Keratinocyte (primary cell): ENCODE measurements around the gene NIPAL4. TPM values are rescaled to one million over a fixed set of nuclear protein-coding genes. Genes with fewer than 3 reads are reported as not detected.

Source experiments
- DNase-seq: peaks from one replicate; pipeline ENCODE4 v3.0.0-alpha.2; 2011; ENCODE audit warnings: low read depth, missing footprints, low spot score
- FAIRE-seq: peaks from 2 replicates; lab custom pipeline; 2011; peaks lifted over from hg19 to GRCh38; lab: Jason Lieb, UNC
- H2AFZ ChIP-seq: 2 replicates; pipeline ENCODE4 v1.6.0; 2012; ENCODE audit warnings: low read length, control low read depth, inconsistent platforms; ENCODE audit not compliant: control insufficient read depth
- H3K27ac ChIP-seq: 2 replicates; pipeline ENCODE4 v1.5.1; 2011; ENCODE audit warnings: low read length; ENCODE audit not compliant: control insufficient read depth, insufficient read depth
- H3K27me3 ChIP-seq: 3 replicates; pipeline ENCODE4 v1.6.0; 2011; ENCODE audit warnings: low read length; ENCODE audit not compliant: control insufficient read depth, insufficient read depth; ENCODE audit errors: extremely low read depth
- H3K36me3 ChIP-seq, 2 experiments: 2 replicates in 1 of 2; 3 replicates in 1 of 2; pipeline ENCODE4 v1.5.1; 2011; ENCODE audit warnings: low read length in 2 of 2, mild to moderate bottlenecking in 1 of 2; ENCODE audit not compliant: control insufficient read depth in 2 of 2, insufficient read depth in 2 of 2; ENCODE audit errors: extremely low read depth in 1 of 2
- H3K4me1 ChIP-seq: 3 replicates; pipeline ENCODE4 v1.5.1; 2011; ENCODE audit warnings: low read length; ENCODE audit not compliant: control insufficient read depth, insufficient read depth; ENCODE audit errors: extremely low read depth
- H3K4me2 ChIP-seq: 3 replicates; pipeline ENCODE4 v1.6.0; 2011; ENCODE audit warnings: low read depth, low read length; ENCODE audit not compliant: control insufficient read depth, insufficient read depth; ENCODE audit errors: extremely low read depth
- H3K4me3 ChIP-seq, 3 experiments: fragments of 200-600 bp in 1 of 3; sonication (generic) in 1 of 3; 2 replicates in 2 of 3; 3 replicates in 1 of 3; pipeline ENCODE4 v1.5.1; 2011 to 2016; ENCODE audit warnings: low read length in 3 of 3, mild to moderate bottlenecking in 3 of 3, control low read depth in 2 of 3, inconsistent platforms in 1 of 3, low read depth in 1 of 3, mixed read lengths in 1 of 3, mixed run types in 1 of 3, moderate library complexity in 1 of 3; ENCODE audit not compliant: control insufficient read depth in 2 of 3, insufficient read depth in 2 of 3; ENCODE audit errors: extremely low read depth in 1 of 3
- H3K79me2 ChIP-seq: 2 replicates; pipeline ENCODE4 v1.6.0; 2012; ENCODE audit warnings: low read length; ENCODE audit not compliant: control insufficient read depth, insufficient read depth
- H3K9ac ChIP-seq: 3 replicates; pipeline ENCODE4 v1.6.0; 2011; ENCODE audit warnings: low read length; ENCODE audit not compliant: control insufficient read depth, insufficient read depth; ENCODE audit errors: extremely low read depth
- H3K9me1 ChIP-seq: 3 replicates; pipeline ENCODE4 v1.6.0; 2011; ENCODE audit warnings: low read length; ENCODE audit not compliant: control insufficient read depth, insufficient read depth; ENCODE audit errors: extremely low read depth
- H3K9me3 ChIP-seq: 2 replicates; pipeline ENCODE4 v1.5.1; 2012; ENCODE audit warnings: low read depth, low read length; ENCODE audit not compliant: control insufficient read depth
- H4K20me1 ChIP-seq: 3 replicates; pipeline ENCODE4 v1.6.0; 2011; ENCODE audit warnings: low read length; ENCODE audit not compliant: control insufficient read depth, insufficient read depth; ENCODE audit errors: extremely low read depth
- CTCF ChIP-seq, 3 experiments: IDR thresholded peaks in 1 of 3; conservative IDR thresholded peaks in 1 of 3; optimal IDR thresholded peaks in 1 of 3; 2 replicates in 2 of 3; 3 replicates in 1 of 3; pipeline versions ENCODE3 to v1.5.1; 2011; ENCODE audit warnings: low read length in 3 of 3, mild to moderate bottlenecking in 3 of 3, moderate library complexity in 2 of 3, control low read depth in 1 of 3, inconsistent platforms in 1 of 3; ENCODE audit not compliant: insufficient read depth in 2 of 3; ENCODE audit errors: extremely low read depth in 1 of 3
- EZH2 ChIP-seq: IDR thresholded peaks from one replicate; pipeline ENCODE4 v1.6.1; 2012; ENCODE audit warnings: inconsistent platforms, mild to moderate bottlenecking, low read length, moderate library complexity
- dilution Hi-C: fragments of 300-500 bp; cut with MboI; formaldehyde crosslinking; loops from one replicate; pipeline ENCODE4 v1.7.0; 2020; ENCODE audit warnings: low sequenced_read_pairs; ENCODE audit not compliant: extremely low pct_ligation_motif_present
- polyA plus RNA-seq, 5 experiments: library from polyadenylated mRNA; depleted of rRNA in 3 of 5; stranded (reverse) in 3 of 5; stranded (forward) in 1 of 5; unstranded in 1 of 5; fragments of >200 nt; gene quantifications; 1 replicate in 1 of 5; 2 replicates in 3 of 5; 3 replicates in 1 of 5; pipeline versions ENCODE4 v1.2.1 to v1.2.3, GENCODE V29; 2011 to 2012; ENCODE audit warnings: missing spikeins in 2 of 5, low read depth in 1 of 5, low replicate concordance in 1 of 5

The NIPAL4 gene
- polyA plus RNA-seq, 1 donor (not counting 4 experiments of a cell fraction or from before 2014, with no cell fraction given) = 10.3 TPM

- Histone ChIP-seq H3K27me3 (no peaks in the 10 kb centered on the region), H4K20me1 (no peaks in the 10 kb centered on the region), H3K4me2 (no peak overlapping the region), H2AFZ (no peak overlapping the region), H3K9ac (no peak overlapping the region), H3K27ac (no peak overlapping the region), H3K9me1 (no peaks in the 10 kb centered on the region), H3K9me3 (no peaks in the 10 kb centered on the region), H3K79me2 (no peaks in the 10 kb centered on the region), H3K4me1 (no peaks in the 10 kb centered on the region), H3K4me3 (no peak overlapping the region), H3K36me3 (peaks cover 13 to 44% of the 10 kb centered on the region in 2 experiments)
- DNase-seq (no peak), FAIRE-seq (no peak)
- dilution Hi-C loops = no loop called here
- no peak for TF ChIP-seq CTCF (optimal IDR thresholded peaks at IDR 0.05 in 1 of 3, IDR thresholded peaks at IDR 0.05 in 1 of 3, conservative IDR thresholded peaks at IDR 0.05 in 1 of 3; ENCODE audit: extremely low read depth in 1 of 3, insufficient read depth in 2 of 3, low read length in 3 of 3)
- TF ChIP-seq EZH2 = no peak
Observed at GRCh38 chr5:157473383-157474320, 13.6 kb downstream of the NIPAL4 start.

- Histone ChIP-seq H2AFZ (no peak overlapping the region), H3K9me3 (no peaks in the 10 kb centered on the region), H3K4me3 (no peak overlapping the region), H3K9me1 (no peaks in the 10 kb centered on the region), H3K36me3 (peaks cover 10 to 36% of the 10 kb centered on the region in 2 experiments), H3K27ac (no peak overlapping the region), H3K27me3 (no peaks in the 10 kb centered on the region), H3K9ac (no peak overlapping the region), H4K20me1 (no peaks in the 10 kb centered on the region), H3K4me2 (no peak overlapping the region), H3K4me1 (no peaks in the 10 kb centered on the region), H3K79me2 (no peaks in the 10 kb centered on the region)
- FAIRE-seq (no peak), DNase-seq (no peak)
- dilution Hi-C loops = no loop called here
- TF ChIP-seq CTCF (optimal IDR thresholded peaks at IDR 0.05 in 1 of 3, IDR thresholded peaks at IDR 0.05 in 1 of 3, conservative IDR thresholded peaks at IDR 0.05 in 1 of 3; ENCODE audit: extremely low read depth in 1 of 3, insufficient read depth in 2 of 3, low read length in 3 of 3) (no peak), EZH2 (no peak)
Observed at GRCh38 chr5:157475432-157475831, 15.4 kb downstream of the NIPAL4 start.
